ENCODE data around the gene S100B.
A peak's percentile ranks its signal among the peaks of the same experiment; 100 is the strongest.

S100B gene

DNA sequence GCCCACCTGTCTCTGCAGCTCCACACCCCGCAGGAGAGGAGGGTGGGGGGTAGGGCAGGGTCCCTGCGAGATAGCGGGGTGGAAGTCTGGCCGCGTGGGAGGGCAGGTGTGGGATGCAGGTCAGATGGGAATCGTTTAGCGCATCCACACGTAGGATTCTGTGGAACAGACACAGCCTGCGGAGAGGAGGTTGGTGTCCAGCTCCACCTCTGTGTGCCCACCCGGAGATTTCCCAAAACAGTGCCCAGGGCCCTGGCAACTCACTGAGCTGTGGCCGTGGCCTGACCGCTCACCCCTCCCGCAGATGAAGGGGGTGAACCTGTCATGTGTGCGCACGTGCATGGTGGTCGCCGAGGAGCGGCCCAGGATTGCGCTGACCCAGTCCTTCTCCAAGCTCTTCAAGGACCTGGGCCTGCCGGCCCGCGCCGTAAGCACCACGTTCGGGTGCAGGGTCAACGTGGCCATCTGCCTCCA, 46.9 kb downstream of the S100B start:
- DNase-seq: no peak

DNA sequence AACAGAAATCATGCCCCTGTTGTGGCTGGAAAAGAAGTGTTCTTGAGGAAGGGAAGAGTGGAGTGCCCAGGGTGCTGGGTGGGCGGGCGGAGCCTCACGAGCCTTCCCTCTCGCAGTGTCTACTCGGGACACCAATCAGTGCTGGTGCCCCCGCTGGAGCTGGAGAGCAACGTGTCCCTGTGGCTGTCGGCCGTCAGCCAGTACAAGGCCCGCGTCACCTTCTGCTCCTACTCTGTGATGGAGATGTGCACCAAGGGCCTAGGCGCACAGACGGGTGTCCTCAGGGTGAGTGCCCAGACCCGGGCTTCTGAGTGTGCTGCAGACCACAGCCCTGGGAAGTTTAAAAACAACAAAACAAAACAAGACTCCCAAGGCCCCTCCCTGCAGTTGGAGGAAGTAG, 47.4 kb downstream of the S100B start:
- no peak for DNase-seq

DNA sequence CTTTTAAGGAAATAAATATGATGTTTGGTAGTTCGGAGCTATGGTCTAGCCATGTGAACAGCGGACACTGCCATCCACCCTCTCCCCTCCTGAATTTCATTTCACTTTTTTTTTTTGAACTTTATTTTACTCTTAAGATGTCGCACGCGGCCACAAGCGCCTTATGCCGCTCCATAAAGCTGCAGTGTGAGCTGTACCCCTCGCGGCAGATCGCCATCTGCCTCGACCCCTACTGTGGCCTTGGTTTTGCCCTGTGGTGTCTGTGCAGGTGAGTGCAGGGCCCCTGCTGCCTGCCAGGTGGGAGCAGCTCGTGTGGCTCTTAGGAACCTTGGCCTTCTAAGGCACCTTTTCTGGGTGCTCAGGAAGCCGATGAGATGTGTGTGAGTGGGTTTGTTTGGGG, 48.1 kb downstream of the S100B start:
- no peak for DNase-seq

DNA sequence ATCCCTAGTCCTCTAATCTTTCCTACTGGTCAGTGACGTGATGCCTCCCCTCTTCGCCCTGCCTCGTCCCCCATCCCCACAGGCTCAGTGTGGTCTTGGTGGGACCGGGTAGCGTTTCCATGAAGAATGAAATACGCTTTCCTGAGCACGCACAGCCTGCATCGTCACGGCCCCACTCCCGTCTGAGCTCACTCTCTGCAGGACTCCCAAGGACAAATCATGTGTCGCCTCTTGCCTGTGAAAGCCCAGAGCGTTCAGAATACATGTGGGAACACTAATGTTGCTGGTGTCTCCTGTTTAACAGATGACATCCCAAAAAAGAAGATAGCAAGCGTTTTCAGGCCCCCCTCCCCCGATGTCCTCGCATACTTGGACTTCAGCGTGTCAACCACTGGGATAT, 49.2 kb downstream of the S100B start:
- DNase-seq: no peak

DNA sequence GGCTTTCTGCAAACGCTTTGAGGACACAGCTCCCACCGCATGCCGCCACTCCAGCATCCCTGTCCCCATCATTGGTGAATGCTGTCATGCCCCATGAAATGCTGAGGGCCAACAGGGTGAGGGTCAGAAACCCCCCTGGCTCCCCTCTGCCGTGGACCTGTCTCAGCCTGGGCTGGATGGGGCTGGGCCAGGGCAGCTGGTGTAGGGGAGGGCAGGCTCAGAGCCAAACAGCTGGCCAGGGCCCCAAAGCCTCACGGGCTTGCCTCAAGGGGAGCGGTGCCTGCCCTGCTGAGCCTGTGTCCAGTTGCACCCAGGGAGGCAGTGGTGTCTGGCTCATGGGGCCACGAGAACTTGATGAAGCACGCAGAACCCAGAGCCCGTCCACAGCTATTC, 49.7 kb downstream of the S100B start:
- DNase-seq: no peak

DNA sequence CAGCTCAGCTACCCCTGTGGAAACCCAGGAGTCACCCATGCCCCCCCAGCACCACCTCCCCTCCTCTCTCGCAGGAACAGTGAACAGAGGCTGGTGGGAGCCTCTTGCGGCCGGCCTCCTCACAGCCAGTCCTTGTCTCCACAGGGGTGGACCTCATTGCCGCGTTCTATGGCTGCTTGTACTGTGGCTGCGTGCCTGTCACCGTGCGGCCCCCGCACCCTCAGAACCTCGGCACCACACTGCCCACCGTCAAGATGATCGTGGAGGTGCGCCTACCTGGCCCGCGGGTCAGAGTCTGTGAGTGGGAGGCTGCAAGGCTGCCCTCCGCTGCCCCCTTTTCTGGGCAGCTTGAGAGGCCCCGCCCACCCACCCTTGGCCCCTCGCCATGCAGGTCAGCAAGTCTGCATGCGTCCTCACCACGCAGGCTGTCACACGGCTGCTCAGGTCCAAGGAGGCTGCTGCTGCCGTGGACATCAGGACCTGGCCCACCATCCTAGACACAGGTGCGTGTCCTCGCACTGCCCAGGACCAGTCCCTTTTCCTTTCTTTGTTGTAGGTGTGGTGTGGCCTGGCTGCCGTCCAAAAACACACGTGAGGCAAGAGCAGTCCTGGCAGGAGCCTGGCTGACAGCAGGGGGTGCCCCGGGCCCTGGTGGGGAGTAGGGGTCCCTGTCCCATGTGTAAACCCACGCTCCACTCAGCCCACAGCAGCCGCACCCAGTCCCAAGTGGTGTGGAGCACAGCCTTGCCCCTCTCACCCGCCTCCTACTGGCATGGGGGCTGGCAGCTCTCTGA, 50.3 kb downstream of the S100B start:
- DNase-seq: no peak

DNA sequence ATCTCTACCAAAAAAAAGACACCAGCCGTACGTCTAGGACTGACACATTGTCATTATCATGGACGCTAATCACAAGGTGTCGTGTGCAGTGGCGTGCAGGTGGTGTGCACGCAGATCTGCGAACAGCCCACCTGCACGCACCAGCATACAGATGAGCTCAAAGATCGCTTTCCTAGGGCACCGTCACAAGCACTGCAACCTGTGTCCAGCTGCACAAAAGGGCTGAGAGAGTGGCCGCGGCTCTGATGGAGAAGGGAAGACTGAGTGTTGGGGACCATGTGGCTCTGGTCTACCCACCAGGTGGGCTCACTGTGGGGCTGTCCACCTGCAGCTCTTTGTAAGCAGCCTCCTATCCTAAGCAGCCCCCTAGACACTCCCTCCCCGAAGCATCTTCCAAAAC, 50.9 kb downstream of the S100B start:
- no peak for DNase-seq

DNA sequence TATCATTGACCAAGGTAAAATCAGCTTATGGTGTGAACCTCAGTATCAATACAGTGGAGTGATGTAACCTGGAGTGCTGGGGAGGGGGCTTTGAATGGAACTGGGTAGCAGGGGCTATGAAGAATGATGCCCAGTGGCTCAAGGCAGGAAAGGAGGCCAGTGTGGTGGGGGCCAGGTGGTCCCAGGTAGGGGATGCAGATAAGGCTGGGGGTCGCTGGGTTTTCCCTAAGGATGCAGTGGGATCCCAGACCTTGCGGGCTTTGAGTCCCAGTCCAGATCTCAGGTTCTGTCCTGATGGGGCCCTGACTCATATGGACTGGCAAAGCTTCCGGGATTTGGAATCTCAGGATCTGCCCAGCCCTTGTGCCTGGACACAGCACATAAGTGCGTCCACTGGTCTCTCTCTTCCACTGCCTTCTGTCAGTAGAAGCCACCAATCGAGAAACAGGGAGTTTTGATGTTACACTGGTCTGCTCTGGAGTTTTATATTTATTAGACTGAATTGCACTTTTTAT, 52.0 kb downstream of the S100B start:
- DNase-seq: no peak

DNA sequence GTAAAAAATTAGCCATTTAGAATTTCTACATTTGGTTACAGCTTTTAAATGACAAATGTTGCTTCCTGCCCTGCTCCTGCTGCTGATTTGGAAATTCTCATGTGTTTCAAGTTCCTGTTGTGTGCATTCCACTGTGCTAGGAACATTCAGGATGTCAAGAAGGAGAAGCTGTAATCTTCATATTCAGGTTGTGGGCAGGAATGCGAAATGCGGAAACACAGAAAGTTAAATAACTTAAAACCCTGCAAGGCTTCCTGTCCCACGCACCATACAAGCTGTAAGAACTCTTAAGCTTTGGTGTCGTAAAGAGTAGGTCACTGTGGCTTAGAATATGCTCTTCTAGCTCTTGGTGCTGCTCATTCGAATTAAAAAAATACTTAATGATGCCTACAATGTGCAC, 52.6 kb downstream of the S100B start:
- DNase-seq: peak; percentile 90

DNA sequence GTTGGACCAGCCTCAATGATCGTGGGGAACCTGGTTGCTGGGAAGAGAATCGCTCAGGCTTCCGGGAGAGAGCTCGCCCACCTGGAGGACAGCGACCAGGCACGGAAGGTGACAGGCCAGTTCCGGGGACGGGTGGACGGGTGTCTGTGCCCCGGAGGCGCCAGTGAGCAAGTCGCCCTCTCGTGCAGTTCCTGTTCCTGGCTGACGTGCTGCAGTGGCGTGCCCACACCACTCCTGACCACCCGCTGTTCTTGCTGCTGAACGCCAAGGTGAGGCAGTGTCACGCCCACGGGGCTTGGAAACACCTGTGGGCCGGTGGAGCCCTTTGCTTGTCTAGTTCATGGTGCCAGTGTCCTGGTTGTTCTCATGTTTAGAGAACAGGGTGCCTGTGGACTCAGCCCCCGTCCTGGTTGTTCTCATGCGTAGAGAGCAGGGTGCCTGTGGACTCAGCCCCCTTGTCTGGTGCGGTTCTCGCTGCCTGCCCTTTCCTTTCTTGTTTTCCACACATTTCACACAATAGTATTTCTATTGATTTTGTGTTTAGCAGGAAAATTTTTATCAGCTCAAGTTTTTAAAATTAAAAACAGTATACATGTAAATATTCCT, 53.1 kb downstream of the S100B start:
- DNase-seq: no peak

DNA sequence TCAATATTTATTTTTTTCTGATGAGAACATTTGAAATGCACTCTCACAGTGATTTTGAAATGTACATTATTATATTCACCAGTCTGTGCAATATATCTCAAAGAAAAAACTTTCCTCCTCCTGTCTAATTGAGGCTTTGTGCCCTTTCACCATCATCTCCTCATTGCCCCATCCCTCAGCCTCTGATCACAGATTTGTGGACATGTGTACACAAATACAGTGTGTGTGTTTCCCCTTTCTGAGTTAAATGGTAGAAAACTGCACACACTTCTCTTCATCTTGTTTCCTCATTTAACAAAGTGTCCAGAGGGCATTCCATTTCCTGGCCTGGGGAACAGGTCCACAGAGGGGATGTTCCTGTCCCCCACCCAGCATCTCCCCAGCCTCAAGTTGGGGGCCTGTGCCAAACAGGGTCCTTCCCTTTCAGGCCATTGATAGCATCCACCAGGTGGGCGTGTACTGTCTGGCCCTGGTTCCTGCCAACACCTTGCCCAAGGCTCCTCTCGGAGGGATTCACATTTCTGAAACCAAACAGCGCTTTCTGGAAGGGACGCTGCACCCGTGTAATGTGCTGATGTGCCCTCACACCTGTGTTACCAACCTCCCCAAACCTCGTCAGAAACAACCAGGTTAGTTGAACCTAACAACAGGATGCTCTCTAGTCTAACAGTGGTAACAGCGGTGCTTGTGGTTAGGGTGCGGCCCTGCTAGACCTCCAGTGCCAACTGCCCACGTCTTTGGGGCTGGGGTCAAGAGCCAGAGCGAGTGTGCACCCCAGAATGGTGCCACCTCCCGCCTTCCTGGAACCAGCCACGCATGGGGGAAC, 54.6 kb downstream of the S100B start:
- DNase-seq: no peak

DNA sequence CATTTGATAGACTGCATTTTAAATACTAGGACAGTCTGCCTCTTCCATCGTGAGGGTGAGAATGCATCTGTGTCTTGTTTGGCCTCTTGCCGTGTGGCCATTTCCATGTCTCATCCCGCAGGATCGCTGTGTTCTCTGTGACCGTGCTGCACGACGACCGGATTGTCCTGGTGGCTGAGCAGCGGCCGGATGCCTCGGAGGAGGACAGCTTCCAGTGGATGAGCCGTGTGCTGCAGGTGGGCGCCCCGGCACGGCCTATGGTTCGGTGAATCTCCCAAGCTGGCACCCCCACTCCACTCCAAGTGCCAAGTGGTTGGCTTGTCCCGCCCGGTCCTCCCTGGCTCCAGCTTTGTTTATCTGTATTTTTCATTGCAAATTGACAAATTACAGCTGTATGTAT, 55.2 kb downstream of the S100B start:
- no peak for DNase-seq

All from GF-D8 (cell line).